Keratinocyte (primary cell): ENCODE measurements around the gene ETV7. TPM values are rescaled to one million over a fixed set of nuclear protein-coding genes. Genes with fewer than 3 reads are reported as not detected.

Experiments used
- DNase-seq: peaks from one replicate; pipeline ENCODE4 v3.0.0-alpha.2; 2011; ENCODE audit warnings: low read depth, missing footprints, low spot score
- FAIRE-seq: peaks from 2 replicates; lab custom pipeline; 2011; peaks lifted over from hg19 to GRCh38; lab: Jason Lieb, UNC
- H2AFZ ChIP-seq: 2 replicates; pipeline ENCODE4 v1.6.0; 2012; ENCODE audit warnings: low read length, control low read depth, inconsistent platforms; ENCODE audit not compliant: control insufficient read depth
- H3K27ac ChIP-seq: 2 replicates; pipeline ENCODE4 v1.5.1; 2011; ENCODE audit warnings: low read length; ENCODE audit not compliant: control insufficient read depth, insufficient read depth
- H3K27me3 ChIP-seq: 3 replicates; pipeline ENCODE4 v1.6.0; 2011; ENCODE audit warnings: low read length; ENCODE audit not compliant: control insufficient read depth, insufficient read depth; ENCODE audit errors: extremely low read depth
- H3K36me3 ChIP-seq, 2 experiments: 2 replicates in 1 of 2; 3 replicates in 1 of 2; pipeline ENCODE4 v1.5.1; 2011; ENCODE audit warnings: low read length in 2 of 2, mild to moderate bottlenecking in 1 of 2; ENCODE audit not compliant: control insufficient read depth in 2 of 2, insufficient read depth in 2 of 2; ENCODE audit errors: extremely low read depth in 1 of 2
- H3K4me1 ChIP-seq: 3 replicates; pipeline ENCODE4 v1.5.1; 2011; ENCODE audit warnings: low read length; ENCODE audit not compliant: control insufficient read depth, insufficient read depth; ENCODE audit errors: extremely low read depth
- H3K4me2 ChIP-seq: 3 replicates; pipeline ENCODE4 v1.6.0; 2011; ENCODE audit warnings: low read depth, low read length; ENCODE audit not compliant: control insufficient read depth, insufficient read depth; ENCODE audit errors: extremely low read depth
- H3K4me3 ChIP-seq, 3 experiments: fragments of 200-600 bp in 1 of 3; sonication (generic) in 1 of 3; 2 replicates in 2 of 3; 3 replicates in 1 of 3; pipeline ENCODE4 v1.5.1; 2011 to 2016; ENCODE audit warnings: low read length in 3 of 3, mild to moderate bottlenecking in 3 of 3, control low read depth in 2 of 3, inconsistent platforms in 1 of 3, low read depth in 1 of 3, mixed read lengths in 1 of 3, mixed run types in 1 of 3, moderate library complexity in 1 of 3; ENCODE audit not compliant: control insufficient read depth in 2 of 3, insufficient read depth in 2 of 3; ENCODE audit errors: extremely low read depth in 1 of 3
- H3K79me2 ChIP-seq: 2 replicates; pipeline ENCODE4 v1.6.0; 2012; ENCODE audit warnings: low read length; ENCODE audit not compliant: control insufficient read depth, insufficient read depth
- H3K9ac ChIP-seq: 3 replicates; pipeline ENCODE4 v1.6.0; 2011; ENCODE audit warnings: low read length; ENCODE audit not compliant: control insufficient read depth, insufficient read depth; ENCODE audit errors: extremely low read depth
- H3K9me1 ChIP-seq: 3 replicates; pipeline ENCODE4 v1.6.0; 2011; ENCODE audit warnings: low read length; ENCODE audit not compliant: control insufficient read depth, insufficient read depth; ENCODE audit errors: extremely low read depth
- H3K9me3 ChIP-seq: 2 replicates; pipeline ENCODE4 v1.5.1; 2012; ENCODE audit warnings: low read depth, low read length; ENCODE audit not compliant: control insufficient read depth
- H4K20me1 ChIP-seq: 3 replicates; pipeline ENCODE4 v1.6.0; 2011; ENCODE audit warnings: low read length; ENCODE audit not compliant: control insufficient read depth, insufficient read depth; ENCODE audit errors: extremely low read depth
- EZH2 ChIP-seq: IDR thresholded peaks from one replicate; pipeline ENCODE4 v1.6.1; 2012; ENCODE audit warnings: inconsistent platforms, mild to moderate bottlenecking, low read length, moderate library complexity
- dilution Hi-C: fragments of 300-500 bp; cut with MboI; formaldehyde crosslinking; loops from one replicate; pipeline ENCODE4 v1.7.0; 2020; ENCODE audit warnings: low sequenced_read_pairs; ENCODE audit not compliant: extremely low pct_ligation_motif_present
- polyA plus RNA-seq, 5 experiments: library from polyadenylated mRNA; depleted of rRNA in 3 of 5; stranded (reverse) in 3 of 5; stranded (forward) in 1 of 5; unstranded in 1 of 5; fragments of >200 nt; gene quantifications; 1 replicate in 1 of 5; 2 replicates in 3 of 5; 3 replicates in 1 of 5; pipeline versions ENCODE4 v1.2.1 to v1.2.3, GENCODE V29; 2011 to 2012; ENCODE audit warnings: missing spikeins in 2 of 5, low read depth in 1 of 5, low replicate concordance in 1 of 5
- TF ChIP-seq, protein P1 (sequence below), 3 experiments: IDR thresholded peaks in 1 of 3; conservative IDR thresholded peaks in 1 of 3; optimal IDR thresholded peaks in 1 of 3; 2 replicates in 2 of 3; 3 replicates in 1 of 3; pipeline versions ENCODE3 to v1.5.1; 2011; ENCODE audit warnings: low read length in 3 of 3, mild to moderate bottlenecking in 3 of 3, moderate library complexity in 2 of 3, control low read depth in 1 of 3, inconsistent platforms in 1 of 3; ENCODE audit not compliant: insufficient read depth in 2 of 3; ENCODE audit errors: extremely low read depth in 1 of 3

ETV7 gene
- polyA plus RNA-seq, 1 donor (not counting 4 experiments of a cell fraction or from before 2014, with no cell fraction given), result 0.22 TPM

GRCh38 chr6:36328600-36328999 lies 58.9 kb downstream of the ETV7 start:
- Histone ChIP-seq H4K20me1 (no peaks in the 10 kb centered on the region), H3K4me2 (no peak overlapping the region), H3K9ac (no peak overlapping the region), H3K9me1 (no peaks in the 10 kb centered on the region), H2AFZ (no peak overlapping the region), H3K79me2 (no peaks in the 10 kb centered on the region), H3K4me3 (no peak overlapping the region), H3K27me3 (peaks cover 37% of the 10 kb centered on the region), H3K27ac (no peak overlapping the region), H3K4me1 (no peaks in the 10 kb centered on the region), H3K9me3 (no peaks in the 10 kb centered on the region), H3K36me3 (no peaks in the 10 kb centered on the region)
- dilution Hi-C loops, result no loop called here
- no peak for TF ChIP-seq EZH2
- TF ChIP-seq, protein P1, sequence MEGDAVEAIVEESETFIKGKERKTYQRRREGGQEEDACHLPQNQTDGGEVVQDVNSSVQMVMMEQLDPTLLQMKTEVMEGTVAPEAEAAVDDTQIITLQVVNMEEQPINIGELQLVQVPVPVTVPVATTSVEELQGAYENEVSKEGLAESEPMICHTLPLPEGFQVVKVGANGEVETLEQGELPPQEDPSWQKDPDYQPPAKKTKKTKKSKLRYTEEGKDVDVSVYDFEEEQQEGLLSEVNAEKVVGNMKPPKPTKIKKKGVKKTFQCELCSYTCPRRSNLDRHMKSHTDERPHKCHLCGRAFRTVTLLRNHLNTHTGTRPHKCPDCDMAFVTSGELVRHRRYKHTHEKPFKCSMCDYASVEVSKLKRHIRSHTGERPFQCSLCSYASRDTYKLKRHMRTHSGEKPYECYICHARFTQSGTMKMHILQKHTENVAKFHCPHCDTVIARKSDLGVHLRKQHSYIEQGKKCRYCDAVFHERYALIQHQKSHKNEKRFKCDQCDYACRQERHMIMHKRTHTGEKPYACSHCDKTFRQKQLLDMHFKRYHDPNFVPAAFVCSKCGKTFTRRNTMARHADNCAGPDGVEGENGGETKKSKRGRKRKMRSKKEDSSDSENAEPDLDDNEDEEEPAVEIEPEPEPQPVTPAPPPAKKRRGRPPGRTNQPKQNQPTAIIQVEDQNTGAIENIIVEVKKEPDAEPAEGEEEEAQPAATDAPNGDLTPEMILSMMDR (optimal IDR thresholded peaks at IDR 0.05 in 1 of 3, IDR thresholded peaks at IDR 0.05 in 1 of 3, conservative IDR thresholded peaks at IDR 0.05 in 1 of 3; ENCODE audit: extremely low read depth in 1 of 3, insufficient read depth in 2 of 3, low read length in 3 of 3), result no peak
- FAIRE-seq (no peak), DNase-seq (no peak)

DNA sequence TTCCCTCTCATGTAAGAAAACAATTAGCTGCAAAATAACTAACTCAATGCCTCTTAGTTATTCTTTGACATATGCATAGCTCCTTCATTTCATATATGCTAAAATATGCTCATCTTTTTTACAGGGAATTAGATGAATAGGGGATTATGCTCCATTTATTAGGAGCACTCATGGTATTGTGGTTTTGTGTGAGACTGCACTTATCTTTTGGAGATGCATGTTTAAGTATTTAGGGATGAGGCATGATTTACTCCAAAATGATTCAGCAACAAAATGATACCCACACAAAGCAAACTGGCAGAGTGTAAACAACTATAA lies 59.6 kb downstream of the ETV7 start:
- Histone ChIP-seq H3K4me3 (no peak overlapping the region), H2AFZ (no peak overlapping the region), H3K9me3 (no peaks in the 10 kb centered on the region), H3K27ac (no peak overlapping the region), H3K36me3 (no peaks in the 10 kb centered on the region), H3K9ac (no peak overlapping the region), H3K9me1 (no peaks in the 10 kb centered on the region), H3K4me2 (no peak overlapping the region), H3K4me1 (no peaks in the 10 kb centered on the region), H4K20me1 (no peaks in the 10 kb centered on the region), H3K79me2 (no peaks in the 10 kb centered on the region), H3K27me3 (peaks cover 30% of the 10 kb centered on the region)
- TF ChIP-seq, protein P1 (optimal IDR thresholded peaks at IDR 0.05 in 1 of 3, IDR thresholded peaks at IDR 0.05 in 1 of 3, conservative IDR thresholded peaks at IDR 0.05 in 1 of 3; ENCODE audit: extremely low read depth in 1 of 3, insufficient read depth in 2 of 3, low read length in 3 of 3), result no peak
- no peak for TF ChIP-seq EZH2
- dilution Hi-C loops, result no loop called here
- no peak for FAIRE-seq
- no peak for DNase-seq
